Activated CD4-positive, alpha-beta T cell treated with anti-CD3 and anti-CD28 coated beads, Interleukin-2, amount 50 U/mL, for 4 hours (primary cell): ENCODE results near the gene DTNB.
"Not testable (repeated sequence)": the region's sequence is repeated elsewhere in the genome, so short reads cannot be mapped to it uniquely, and the experiment has no call there.

Experiments
- DNase-seq, 2 experiments: peaks; one replicate each; pipeline ENCODE4 v3.0.0-alpha.2; 2020

DTNB gene

DNA sequence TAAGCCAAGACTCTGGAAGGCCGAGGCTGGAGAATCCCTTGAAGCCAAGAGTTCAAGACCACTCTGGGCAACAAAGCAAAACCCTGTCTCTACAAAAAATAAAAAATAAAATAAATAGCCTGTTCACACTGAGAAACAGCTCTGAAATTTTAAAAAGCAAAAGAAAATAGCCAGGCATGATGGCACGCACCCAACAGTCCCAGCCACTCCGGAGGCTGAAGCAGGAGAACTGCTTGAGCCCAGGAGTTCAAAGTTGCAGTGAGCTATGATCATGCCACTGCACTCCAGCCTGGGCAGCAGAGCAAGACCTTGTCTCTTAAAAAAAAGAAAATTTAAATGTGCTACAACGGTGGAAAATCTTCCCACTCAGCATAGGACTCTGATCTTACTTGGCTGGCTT is 52.7 kb downstream of the DTNB start:
- no peak for DNase-seq

DNA sequence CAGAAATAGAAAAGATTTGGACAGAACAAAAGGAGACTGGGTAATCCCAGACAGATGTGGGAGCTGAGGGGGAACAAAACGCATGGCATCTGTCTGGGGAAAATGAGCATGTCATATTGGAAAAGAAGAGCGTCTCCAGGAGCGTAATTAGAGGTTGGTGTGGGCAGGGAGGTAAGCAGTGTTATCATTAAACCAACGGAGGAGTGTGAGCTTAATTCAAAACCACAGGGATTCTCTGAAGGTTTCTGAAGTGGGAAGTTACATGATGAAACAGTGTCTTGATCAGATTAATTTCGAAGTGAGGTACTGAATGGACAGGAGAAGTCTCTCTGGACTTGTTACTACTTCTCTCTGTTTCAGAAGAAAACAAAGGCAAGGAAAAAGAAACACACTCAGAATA is 53.3 kb downstream of the DTNB start:
- no peak for DNase-seq

GRCh38 chr2:25619185-25619584 is 54.2 kb downstream of the DTNB start:
- DNase-seq = no peak

- no peak for DNase-seq
Measured at GRCh38 chr2:25618676-25619075, 54.7 kb downstream of the DTNB start.

GRCh38 chr2:25617948-25618646 is 55.3 kb downstream of the DTNB start:
- no peak for DNase-seq

DNA sequence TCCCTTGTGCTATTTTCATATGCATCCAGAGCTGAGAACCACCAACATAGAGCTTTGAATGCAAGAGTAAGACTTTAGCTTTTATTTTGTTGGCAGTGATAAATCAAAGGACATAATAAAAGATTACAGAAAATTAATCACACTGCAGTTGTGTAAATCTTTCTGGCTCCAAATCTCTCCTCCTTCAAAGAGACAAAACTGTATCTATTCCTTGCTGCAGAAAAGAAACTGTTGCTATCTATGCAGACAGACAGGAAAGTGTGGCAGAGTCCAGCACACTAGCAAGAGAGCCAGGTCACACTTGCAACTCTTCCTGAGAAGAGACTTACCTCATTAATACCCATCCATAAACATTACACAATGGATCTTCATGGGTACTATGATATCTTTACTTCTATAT is 57.5 kb downstream of the DTNB start:
- no peak for DNase-seq

GRCh38 chr2:25615386-25615785 is 58.0 kb downstream of the DTNB start:
- no peak for DNase-seq

- DNase-seq = no peak
Measured at GRCh38 chr2:25614711-25615110, 58.7 kb downstream of the DTNB start.

GRCh38 chr2:25608718-25609117 is 64.7 kb downstream of the DTNB start:
- no peak for DNase-seq

DNA sequence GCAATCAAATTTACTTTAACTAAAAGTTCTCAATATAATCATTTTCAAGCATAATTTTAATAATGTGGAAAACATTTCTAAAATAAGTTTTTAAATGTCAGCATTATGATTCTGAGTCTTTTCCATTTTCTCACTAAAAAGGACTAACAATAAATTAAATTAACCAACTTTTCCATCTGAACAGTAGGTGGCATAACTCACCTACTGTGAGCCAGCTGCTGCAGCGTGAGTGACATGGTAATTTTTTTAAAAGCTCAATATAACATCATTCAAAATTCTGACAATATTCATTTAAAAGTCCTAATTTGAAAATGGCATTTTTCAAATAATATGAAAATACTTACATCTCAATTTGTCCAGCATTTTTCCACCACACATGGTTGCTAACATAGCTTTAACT is 66.5 kb downstream of the DTNB start:
- DNase-seq = no peak

DNA sequence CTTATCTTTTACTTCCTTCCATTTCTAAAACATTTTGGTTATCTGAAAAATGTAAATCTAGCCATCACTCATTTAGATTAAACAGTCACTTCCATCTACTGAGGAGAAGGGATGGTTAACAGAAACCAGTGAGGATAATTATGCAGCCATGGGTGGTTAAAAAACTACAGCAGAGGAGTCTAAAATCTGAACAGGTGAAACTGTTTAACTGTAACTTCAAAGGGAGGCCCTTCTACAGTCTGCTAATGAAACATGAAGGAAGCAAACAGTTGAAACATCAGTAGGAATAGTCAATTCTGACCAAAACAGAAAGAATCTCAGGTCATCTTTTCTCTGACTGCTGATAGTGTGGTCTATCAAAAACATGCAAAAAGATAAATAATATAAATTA is 71.0 kb downstream of the DTNB start:
- DNase-seq = no peak

DNA sequence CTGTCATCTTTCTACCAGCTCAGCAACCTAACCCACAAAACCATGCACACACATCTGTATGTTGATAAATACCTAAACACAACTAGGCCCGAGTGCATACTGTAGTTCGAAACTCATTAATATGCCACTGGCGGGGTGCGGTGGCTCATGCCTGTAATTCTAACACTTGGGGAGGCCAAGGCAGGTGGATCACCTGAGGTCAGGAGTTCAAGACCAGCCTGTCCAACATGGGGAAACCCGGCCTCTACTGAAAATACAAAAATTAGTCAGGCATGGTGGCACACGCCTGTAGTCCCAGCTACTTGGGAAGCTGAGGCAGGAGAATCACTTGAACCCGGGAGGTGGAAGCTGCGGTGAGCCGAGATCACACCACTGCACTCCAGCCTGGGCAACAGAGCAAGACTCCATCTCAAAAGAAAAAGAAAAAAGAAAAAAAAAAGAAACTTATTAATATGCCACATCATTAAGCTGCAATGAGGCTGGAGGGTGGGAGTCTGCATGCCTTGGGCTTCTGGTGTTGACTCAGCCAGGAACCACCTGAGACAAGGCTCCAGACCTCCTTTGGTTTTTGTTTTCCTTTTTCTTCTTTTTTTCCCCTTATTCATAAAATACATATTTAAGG is 71.6 kb downstream of the DTNB start:
- not testable (repeated sequence) for DNase-seq

DNA sequence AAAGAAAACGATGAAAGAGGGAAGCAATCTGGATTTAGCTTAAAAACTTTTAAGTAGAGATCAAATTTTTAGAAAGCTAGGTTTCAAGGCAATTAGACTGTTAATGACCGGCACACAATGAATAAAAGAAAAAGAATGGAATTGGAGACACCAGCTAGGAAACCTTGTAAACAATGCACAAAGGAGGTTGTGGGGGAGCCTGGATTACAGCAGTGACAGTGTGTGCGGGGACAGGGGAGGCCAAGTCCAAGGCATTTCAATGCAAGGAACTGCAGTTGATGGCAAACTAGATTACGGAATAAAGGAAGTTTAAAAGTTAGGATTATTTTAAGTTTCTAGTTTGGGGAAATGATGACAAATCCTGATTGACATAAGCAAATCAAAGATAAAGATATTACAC is 74.5 kb downstream of the DTNB start:
- no peak for DNase-seq

- no peak for DNase-seq
Measured at GRCh38 chr2:25598332-25598731, 75.0 kb downstream of the DTNB start.

GRCh38 chr2:25597881-25598280 is 75.5 kb downstream of the DTNB start:
- DNase-seq = no peak

- no peak for DNase-seq
Measured at GRCh38 chr2:25596516-25597244, 76.7 kb downstream of the DTNB start.

- no peak for DNase-seq
Measured at GRCh38 chr2:25595393-25595792, 78.0 kb downstream of the DTNB start.

DNA sequence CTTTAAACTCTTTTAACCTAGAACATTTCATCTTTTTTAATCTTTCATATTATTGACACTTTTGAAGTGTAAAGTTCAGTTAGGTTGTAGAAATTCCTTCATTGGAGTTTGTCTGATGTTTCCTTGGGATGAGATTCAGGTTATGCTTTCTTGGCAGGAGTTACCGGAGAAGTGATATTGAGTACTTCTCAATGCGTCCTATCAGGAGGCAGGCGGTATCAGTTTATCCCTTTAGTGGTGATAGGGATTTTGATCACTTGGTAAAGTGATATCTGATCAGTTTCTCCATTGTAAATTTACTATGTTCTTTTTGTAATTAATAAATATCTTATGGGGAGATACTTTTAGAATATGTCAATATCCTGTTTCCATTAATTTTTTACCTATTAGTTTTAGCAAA is 78.4 kb downstream of the DTNB start:
- no peak for DNase-seq

- no peak for DNase-seq
Measured at GRCh38 chr2:25592766-25593292, 80.5 kb downstream of the DTNB start.

DNA sequence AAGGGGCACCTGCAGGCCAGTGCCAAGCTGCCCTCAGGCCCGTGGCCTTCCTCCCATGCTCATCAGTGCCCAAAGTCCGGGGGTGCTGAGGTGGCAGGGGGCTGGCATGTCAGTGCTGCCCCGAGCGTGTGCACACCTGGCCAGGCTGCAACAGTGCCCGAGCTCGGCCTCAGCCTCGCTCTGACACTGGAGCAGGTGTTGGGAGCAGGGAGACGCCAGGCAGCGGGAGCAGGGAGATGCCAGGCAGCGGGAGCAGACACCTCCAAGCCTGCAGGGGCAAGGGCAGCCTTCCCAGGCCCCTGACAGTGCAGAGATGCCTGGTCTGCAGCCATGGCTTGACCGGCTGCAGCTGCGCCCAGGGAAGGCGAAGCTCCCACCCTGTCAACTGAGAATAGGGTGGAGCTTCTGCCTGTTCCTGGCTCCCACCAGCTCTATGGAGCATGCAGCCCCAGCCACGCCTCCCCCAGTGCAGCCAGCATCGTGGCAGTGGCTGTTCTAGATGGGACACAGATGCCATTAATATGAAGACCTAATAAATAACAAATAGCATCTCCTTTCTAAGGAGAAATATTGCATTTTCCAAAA is 82.4 kb downstream of the DTNB start:
- no peak for DNase-seq

DNA sequence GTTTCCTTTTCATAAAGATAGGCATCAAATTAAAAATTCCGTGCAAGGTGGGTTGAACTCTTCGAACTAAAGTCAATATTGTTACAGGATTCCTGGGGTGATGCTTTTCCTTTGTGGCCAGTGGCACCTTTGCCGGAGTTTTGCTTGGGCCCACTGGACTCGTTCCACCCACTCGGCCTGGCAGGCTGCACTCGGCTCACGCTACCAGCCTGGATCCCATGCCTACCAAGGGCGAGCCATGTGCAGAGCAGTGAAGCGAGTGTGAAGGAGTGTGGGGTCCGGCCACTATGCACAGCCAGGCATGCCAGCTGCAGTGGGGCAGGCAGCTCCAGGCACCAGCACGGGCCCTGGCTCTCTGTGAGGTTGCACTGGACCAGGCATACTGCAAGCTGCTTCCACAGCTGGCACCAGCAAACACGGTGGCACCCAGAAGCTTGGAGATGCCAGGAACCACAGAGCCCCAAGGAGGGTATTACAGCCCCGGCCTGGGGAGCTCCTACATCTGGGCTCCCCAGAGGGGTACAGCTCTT is 83.6 kb downstream of the DTNB start:
- DNase-seq = no peak

GRCh38 chr2:25588576-25588975 is 84.8 kb downstream of the DTNB start:
- DNase-seq = no peak

DNA sequence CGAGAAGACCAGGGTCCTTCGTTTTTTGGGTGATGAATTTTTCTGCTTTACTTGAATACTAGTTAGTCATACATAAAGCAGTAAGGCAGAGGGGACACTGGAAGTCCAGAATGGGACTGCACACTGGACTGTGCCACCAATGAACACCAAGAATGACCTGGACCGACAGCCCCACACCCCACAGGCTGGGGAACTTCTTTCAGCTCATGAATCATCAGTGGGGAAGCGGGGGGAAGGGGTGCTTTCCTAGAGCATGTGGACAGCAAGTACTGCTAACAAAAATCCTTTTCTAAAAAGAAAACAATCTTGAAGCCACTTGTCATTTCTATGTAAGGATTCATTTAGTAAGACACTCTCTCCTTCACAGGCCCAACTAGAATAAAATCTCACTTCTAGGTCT is 86.0 kb downstream of the DTNB start:
- no peak for DNase-seq
